HEK293 (cell line): ENCODE data around the gene FSD1.
"Not testable (repeated sequence)": the region's sequence is repeated elsewhere in the genome, so short reads cannot be mapped to it uniquely, and the experiment has no call there.

Source experiments
- CTCF ChIA-PET: fragments of 350-600 bp; formaldehyde crosslinking; extraction: SDS; loops from one replicate; lab custom pipeline; 2021; ENCODE audit warnings: antibody characterized with exemption; lab: Yijun Ruan, JAX
- POLR2A ChIA-PET: fragments of 300-600 bp; formaldehyde crosslinking; extraction: SDS; loops from one replicate; lab custom pipeline; 2020; ENCODE audit warnings: antibody characterized with exemption, inconsistent platforms; lab: Yijun Ruan, JAX
- H3K27ac ChIP-seq: fragments of 200-500 bp; sonication (Bioruptor generic); 2 replicates; pipeline ENCODE4 v1.5.1; 2014; ENCODE audit warnings: low read depth, low read length, control low read depth, inconsistent platforms; ENCODE audit errors: extremely low read depth
- H3K36me3 ChIP-seq, 2 experiments: fragments of 200-500 bp in 1 of 2; sonication (Bioruptor generic) in 1 of 2; 1 replicate in 1 of 2; 2 replicates in 1 of 2; pipeline ENCODE4 v1.5.1; 2014 to 2017; ENCODE audit warnings: inconsistent platforms in 2 of 2, low read length in 2 of 2; ENCODE audit not compliant: control insufficient read depth in 2 of 2, insufficient read depth in 1 of 2
- H3K4me1 ChIP-seq: fragments of 200-500 bp; sonication (Bioruptor generic); 2 replicates; pipeline ENCODE4 v1.5.1; 2014; ENCODE audit warnings: mild to moderate bottlenecking, low read length, inconsistent platforms; ENCODE audit not compliant: control insufficient read depth, insufficient read depth
- H3K4me3 ChIP-seq: 2 replicates; pipeline ENCODE4 v1.5.1; 2011; ENCODE audit warnings: low read depth, mild to moderate bottlenecking, control low read depth, low read length, moderate library complexity
- H3K9me3 ChIP-seq: fragments of 200-500 bp; sonication (Bioruptor generic); 2 replicates; pipeline ENCODE4 v1.5.1; 2014; ENCODE audit warnings: low read depth, low read length, inconsistent platforms; ENCODE audit not compliant: control insufficient read depth, insufficient read depth
- EGR2 ChIP-seq: fragments of 450-650 bp; formaldehyde crosslinking; IDR thresholded peaks from 2 replicates; pipeline ENCODE4 v1.5.1; 2016; ENCODE audit warnings: low read depth, missing biosample characterization, missing genetic modification characterization
- GLIS2 ChIP-seq: fragments of 450-650 bp; formaldehyde crosslinking; IDR thresholded peaks from 2 replicates; pipeline ENCODE4 v1.5.1; 2016; ENCODE audit warnings: missing biosample characterization, missing genetic modification characterization
- KLF1 ChIP-seq: fragments of 450-650 bp; formaldehyde crosslinking; IDR thresholded peaks from 2 replicates; pipeline ENCODE4 v1.5.1; 2016; ENCODE audit warnings: missing biosample characterization, missing genetic modification characterization
- SALL2 ChIP-seq: fragments of 450-650 bp; formaldehyde crosslinking; IDR thresholded peaks from 2 replicates; pipeline ENCODE4 v1.5.0; 2017; ENCODE audit warnings: missing biosample characterization, mild to moderate bottlenecking, missing genetic modification characterization, borderline replicate concordance
- SCRT2 ChIP-seq: fragments of 450-650 bp; formaldehyde crosslinking; IDR thresholded peaks from 2 replicates; pipeline ENCODE4 v1.5.1; 2016; ENCODE audit warnings: missing biosample characterization, missing genetic modification characterization
- SP2 ChIP-seq: fragments of 450-650 bp; formaldehyde crosslinking; IDR thresholded peaks from 2 replicates; pipeline ENCODE4 v1.5.1; 2016; ENCODE audit warnings: missing biosample characterization, missing genetic modification characterization
- SP3 ChIP-seq: fragments of 450-650 bp; formaldehyde crosslinking; IDR thresholded peaks from 2 replicates; pipeline ENCODE4 v1.5.1; 2016; ENCODE audit warnings: missing biosample characterization, missing genetic modification characterization
- TSHZ1 ChIP-seq: fragments of 450-650 bp; formaldehyde crosslinking; IDR thresholded peaks from 2 replicates; pipeline ENCODE4 v1.5.1; 2016; ENCODE audit warnings: missing biosample characterization, missing genetic modification characterization, borderline replicate concordance
- ZBTB6 ChIP-seq: fragments of 450-650 bp; formaldehyde crosslinking; IDR thresholded peaks from 2 replicates; pipeline ENCODE4 v1.5.1; 2017; ENCODE audit warnings: missing biosample characterization, missing genetic modification characterization
- ZFP41 ChIP-seq: fragments of 450-650 bp; formaldehyde crosslinking; IDR thresholded peaks from 2 replicates; pipeline ENCODE4 v1.5.1; 2016; ENCODE audit warnings: missing biosample characterization, missing genetic modification characterization, borderline replicate concordance
- ZNF114 ChIP-seq: fragments of 450-650 bp; formaldehyde crosslinking; IDR thresholded peaks from 2 replicates; pipeline ENCODE4 v1.5.0; 2017; ENCODE audit warnings: missing biosample characterization, missing genetic modification characterization
- ZNF133 ChIP-seq: fragments of 450-650 bp; formaldehyde crosslinking; IDR thresholded peaks from 2 replicates; pipeline ENCODE4 v1.5.1; 2016; ENCODE audit warnings: missing biosample characterization, missing genetic modification characterization
- ZNF175 ChIP-seq: fragments of 450-650 bp; formaldehyde crosslinking; IDR thresholded peaks from 2 replicates; pipeline ENCODE4 v1.5.1; 2016; ENCODE audit warnings: missing biosample characterization, missing genetic modification characterization
- ZNF23 ChIP-seq: fragments of 450-650 bp; formaldehyde crosslinking; IDR thresholded peaks from 2 replicates; pipeline ENCODE4 v1.5.1; 2016; ENCODE audit warnings: missing biosample characterization, missing genetic modification characterization, borderline replicate concordance
- ZNF248 ChIP-seq: fragments of 450-650 bp; formaldehyde crosslinking; IDR thresholded peaks from 2 replicates; pipeline ENCODE4 v1.5.1; 2017; ENCODE audit warnings: missing biosample characterization, missing genetic modification characterization
- ZNF266 ChIP-seq: fragments of 450-650 bp; formaldehyde crosslinking; IDR thresholded peaks from 2 replicates; pipeline ENCODE4 v1.5.1; 2016; ENCODE audit warnings: missing biosample characterization, missing genetic modification characterization, low read depth
- ZNF366 ChIP-seq: fragments of 450-650 bp; formaldehyde crosslinking; conservative IDR thresholded peaks from 2 replicates; pipeline ENCODE4 v1.5.1; 2016; ENCODE audit warnings: missing biosample characterization, missing genetic modification characterization
- ZNF391 ChIP-seq: fragments of 450-650 bp; formaldehyde crosslinking; IDR thresholded peaks from 2 replicates; pipeline ENCODE4 v1.5.1; 2016; ENCODE audit warnings: low read depth, missing biosample characterization, missing genetic modification characterization, borderline replicate concordance
- ZNF416 ChIP-seq: fragments of 450-650 bp; formaldehyde crosslinking; IDR thresholded peaks from 2 replicates; pipeline ENCODE4 v1.5.1; 2016; ENCODE audit warnings: missing biosample characterization, missing genetic modification characterization
- ZNF521 ChIP-seq: fragments of 450-650 bp; formaldehyde crosslinking; IDR thresholded peaks from 2 replicates; pipeline ENCODE4 v1.5.1; 2017; ENCODE audit warnings: missing biosample characterization, mild to moderate bottlenecking, missing genetic modification characterization
- ZNF548 ChIP-seq: fragments of 450-650 bp; formaldehyde crosslinking; IDR thresholded peaks from 2 replicates; pipeline ENCODE4 v1.5.1; 2016; ENCODE audit warnings: missing biosample characterization, missing genetic modification characterization
- ZNF768 ChIP-seq: fragments of 450-650 bp; formaldehyde crosslinking; IDR thresholded peaks from 2 replicates; pipeline ENCODE4 v1.5.1; 2018; ENCODE audit warnings: missing biosample characterization, mild to moderate bottlenecking, missing genetic modification characterization
- ZNF777 ChIP-seq: fragments of 450-650 bp; formaldehyde crosslinking; IDR thresholded peaks from 2 replicates; pipeline ENCODE4 v1.5.1; 2017; ENCODE audit warnings: missing biosample characterization, missing genetic modification characterization, borderline replicate concordance
- ZSCAN18 ChIP-seq: fragments of 450-650 bp; formaldehyde crosslinking; IDR thresholded peaks from 2 replicates; pipeline ENCODE4 v1.5.1; 2016; ENCODE audit warnings: missing biosample characterization, missing genetic modification characterization
- ZXDB ChIP-seq: fragments of 450-650 bp; formaldehyde crosslinking; IDR thresholded peaks from 2 replicates; pipeline ENCODE4 v1.5.1; 2016; ENCODE audit warnings: missing biosample characterization, missing genetic modification characterization

FSD1 gene

GRCh38 chr19:4328991-4329681 is 24.7 kb downstream of the FSD1 start:
- CTCF ChIA-PET, H3K4me3 ChIP-seq, POLR2A ChIA-PET, H3K4me1 ChIP-seq, H3K9me3 ChIP-seq, H3K36me3 ChIP-seq, H3K27ac ChIP-seq: not testable (repeated sequence)
- TF ChIP-seq SP2 (tag by site-specific recombination) (peak; percentile 66), KLF1 (tag by site-specific recombination) (0 out of 2 replicates have a peak, but pooled peaks have one; percentile 16), SP3 (tag by site-specific recombination) (0 out of 2 replicates have a peak, but pooled peaks have one; percentile 28)

GRCh38 chr19:4329858-4330257 is 25.5 kb downstream of the FSD1 start:
- ChIA-PET POLR2A (interaction anchor here (2.6 kb wide), 1 partner anchor 13 kb away, joined by 15 read pairs; the partner anchor contains the start of gene MPND), CTCF (no interaction called here)
- H3K27ac ChIP-seq, result no peak overlapping the region

GRCh38 chr19:4334929-4335570 is 30.7 kb downstream of the FSD1 start:
- CTCF ChIA-PET, result interaction anchor here (0.6 to 0.7 kb wide), 2 partner anchors 100 to 188 kb away, joined by 3 to 4 read pairs; no protein-coding TSS in a partner anchor
- no peak overlapping the region for H3K4me3 ChIP-seq
- TF ChIP-seq ZNF768 (tag by site-specific recombination) (no peak), ZNF366 (tag by site-specific recombination) (peak; percentile 100), ZNF175 (0 out of 2 replicates have a peak, but pooled peaks have one; percentile 13), ZNF521 (tag by site-specific recombination) (0 out of 2 replicates have a peak, but pooled peaks have one; percentile 67), SCRT2 (tag by site-specific recombination) (peak; percentile 25; the same call in 1 of the 2 replicates), ZNF777 (tag by site-specific recombination) (0 out of 2 replicates have a peak, but pooled peaks have one; percentile 29), ZBTB6 (tag by site-specific recombination) (no peak; the same call in 1 of the 2 replicates), SALL2 (tag by site-specific recombination) (0 out of 2 replicates have a peak, but pooled peaks have one; percentile 34), GLIS2 (tag by site-specific recombination) (no peak), ZNF248 (tag by site-specific recombination) (peak; percentile 33; the same call in 1 of the 2 replicates)

More at GRCh38 chr19:4329858-4330257, 25.5 kb downstream of the FSD1 start:
- H3K4me1 ChIP-seq, result no peaks in the 10 kb centered on the region
- no peaks in the 10 kb centered on the region for H3K9me3 ChIP-seq
- H3K36me3 ChIP-seq, result no peaks in the 10 kb centered on the region
- TF ChIP-seq ZNF548 (tag by site-specific recombination), result no peak
- TF ChIP-seq ZNF133 (tag by site-specific recombination), result no peak
- TF ChIP-seq ZSCAN18, result no peak
- no peak for TF ChIP-seq ZFP41
- no peak for TF ChIP-seq ZNF114
- TF ChIP-seq ZNF416, result no peak
- TF ChIP-seq ZNF23 (tag by site-specific recombination), result no peak
- TF ChIP-seq ZNF266 (tag by site-specific recombination), result no peak
- no peak for TF ChIP-seq ZXDB
- no peak for TF ChIP-seq TSHZ1 (tag by site-specific recombination)
- TF ChIP-seq ZNF391 (tag by site-specific recombination), result no peak
- TF ChIP-seq EGR2 (tag by site-specific recombination), result no peak
- no peak overlapping the region for H3K4me3 ChIP-seq

More at GRCh38 chr19:4334929-4335570, 30.7 kb downstream of the FSD1 start:
- Histone ChIP-seq H3K4me1 (no peaks in the 10 kb centered on the region), H3K9me3 (no peaks in the 10 kb centered on the region), H3K27ac (no peak overlapping the region), H3K36me3 (no peaks in the 10 kb centered on the region)
- POLR2A ChIA-PET, result no interaction called here
